Hepatocyte (in vitro differentiated cells): Measurements from ENCODE around the gene SNX25.

Source experiments
- CTCF ChIP-seq: fragments of 200-600 bp; sonication (generic); IDR thresholded peaks from 2 replicates; pipeline ENCODE4 v1.5.1; 2016; ENCODE audit warnings: antibody characterized with exemption, mild to moderate bottlenecking; ENCODE audit not compliant: poor library complexity
- EZH2 ChIP-seq: fragments of 200-600 bp; sonication (generic); IDR thresholded peaks from 2 replicates; pipeline ENCODE4 v1.6.1; 2016; ENCODE audit warnings: antibody characterized with exemption, mild to moderate bottlenecking, borderline replicate concordance

- TF ChIP-seq CTCF (no peak), EZH2 (no peak)
These were observed 132.4 kb downstream of the SNX25 start for GRCh38 chr4:185341841-185342240.
